K562 (cell line): ENCODE measurements around the gene PRLH. TPM values are rescaled to one million over a fixed set of nuclear protein-coding genes. Genes with fewer than 3 reads are reported as not detected.

Experiments
- FOXJ3 ChIP-seq: sonication (generic); formaldehyde crosslinking; IDR thresholded peaks from 2 replicates; pipeline ENCODE4 v1.4.0; 2020; ENCODE audit warnings: mild to moderate bottlenecking, missing genetic modification reagents
- GTF3C2 ChIP-seq: IDR thresholded peaks from 3 replicates; pipeline ENCODE4 v1.6.1; 2011; ENCODE audit warnings: borderline replicate concordance, mild to moderate bottlenecking, moderate library complexity; ENCODE audit not compliant: insufficient read length; ENCODE audit errors: extremely low read depth
- HINFP ChIP-seq: fragments of 450-650 bp; conservative IDR thresholded peaks from 2 replicates; pipeline ENCODE4 v1.6.1; 2016; ENCODE audit warnings: missing genetic modification characterization, low read depth, mild to moderate bottlenecking, control low read depth, missing compliant biosample characterization
- KLF16 ChIP-seq: IDR thresholded peaks from 2 replicates; pipeline ENCODE4 v1.6.1; 2016; ENCODE audit warnings: antibody characterized with exemption
- MAFG ChIP-seq: fragments of 450-650 bp; conservative IDR thresholded peaks from 2 replicates; pipeline ENCODE4 v1.6.1; 2016; ENCODE audit warnings: missing genetic modification characterization, missing compliant biosample characterization
- MED1 ChIP-seq: sonication (generic); formaldehyde crosslinking; IDR thresholded peaks from 2 replicates; pipeline ENCODE4 v1.8.1; 2023; ENCODE audit warnings: missing genetic modification reagents, borderline replicate concordance
- MEIS2 ChIP-seq: fragments of 450-650 bp; IDR thresholded peaks from 2 replicates; pipeline ENCODE4 v1.6.1; 2014; ENCODE audit warnings: mild to moderate bottlenecking; ENCODE audit not compliant: partially characterized antibody
- RREB1 ChIP-seq: fragments of 250-450 bp; sonication (Bioruptor Pico); IDR thresholded peaks from 2 replicates; pipeline ENCODE4 v1.4.0; 2020
- ZMIZ1 ChIP-seq, 2 experiments: fragments of 150-350 bp in 1 of 2; IDR thresholded peaks; 2 replicates each; pipeline ENCODE4 v1.6.1; 2012 to 2016; ENCODE audit warnings: low read depth in 2 of 2, low read length in 2 of 2, mild to moderate bottlenecking in 1 of 2, moderate library complexity in 1 of 2
- ZNF316 ChIP-seq: fragments of 450-650 bp; IDR thresholded peaks from 2 replicates; pipeline ENCODE4 v1.6.1; 2016
- ZSCAN29 ChIP-seq: fragments of 450-650 bp; IDR thresholded peaks from 2 replicates; pipeline ENCODE4 v1.6.1; 2017
- polyA plus RNA-seq, 8 experiments: library from polyadenylated mRNA; depleted of rRNA in 4 of 8; stranded (reverse) in 5 of 8; unstranded in 3 of 8; fragments of >200 nt; fragmentation: Nextera tagmentation in 2 of 8; fragmentation: Illumina TruSeq in 1 of 8; extraction: Ambion mirVana in 2 of 8; extraction: Trizol in 1 of 8; gene quantifications; 2 replicates each; pipeline versions ENCODE4 v1.2.1 to v1.2.3, GENCODE V29; 2011 to 2014; ENCODE audit warnings: inconsistent platforms in 1 of 8, missing spikeins in 1 of 8
- total RNA-seq, 7 experiments: library from RNA; depleted of rRNA in 6 of 7; stranded (reverse); fragments of >200 nt in 6 of 7; fragmentation: Illumina TruSeq in 2 of 7; extraction: Trizol in 2 of 7; gene quantifications; 2 replicates each; pipeline versions ENCODE4 v1.2.1 to v1.2.3, GENCODE V29; 2011 to 2021; ENCODE audit warnings: low replicate concordance in 1 of 7

The PRLH gene
- total and polyA plus RNA-seq, 9 of the 15 experiments (the other 6 are each of a cell fraction or from before 2014, with no cell fraction given): not detected

DNA sequence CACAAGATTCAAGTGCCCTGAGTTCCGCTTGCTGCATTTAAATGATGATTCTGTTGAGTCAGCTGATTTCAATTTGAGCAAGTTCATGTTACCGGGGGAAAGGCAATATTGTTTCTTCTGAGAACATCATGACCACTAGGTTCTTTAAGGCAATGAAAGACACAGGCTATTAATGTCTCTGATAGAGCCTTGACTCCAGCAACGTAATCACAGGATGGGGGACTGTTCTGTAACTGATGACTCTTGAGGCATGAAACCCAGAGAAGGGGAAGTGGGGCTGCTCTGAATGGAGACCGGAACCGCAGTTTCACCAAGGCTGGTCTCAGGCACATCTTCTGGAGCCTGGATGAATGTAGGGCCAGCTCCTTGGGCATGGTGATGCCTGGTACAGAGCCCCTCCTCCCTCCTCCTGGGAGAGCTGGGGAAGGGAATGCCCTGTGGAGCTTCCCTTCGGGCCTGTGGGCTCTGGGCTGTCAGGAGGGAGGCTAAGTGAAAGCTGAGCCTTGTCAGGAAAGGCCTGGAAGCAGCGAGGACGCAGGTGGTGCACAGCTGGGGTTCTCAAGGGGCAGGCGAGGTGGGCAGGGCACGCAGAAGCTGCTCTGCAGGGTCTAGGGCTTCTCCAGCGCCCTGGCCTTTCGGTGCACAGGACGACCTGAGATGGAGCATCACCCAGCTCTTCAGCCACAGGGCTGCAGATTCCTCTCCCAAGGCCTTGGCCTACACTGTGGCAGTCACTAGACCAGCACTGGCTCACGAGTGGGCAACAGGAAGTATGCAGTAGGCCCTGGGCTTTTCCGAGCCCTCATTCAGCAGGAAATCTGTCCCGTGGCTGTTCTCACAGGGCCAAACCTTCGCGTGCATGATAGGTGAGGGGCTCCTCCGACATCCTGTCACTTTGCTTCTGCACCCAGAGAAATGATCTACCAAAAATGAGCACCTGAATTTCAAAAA lies 36.6 kb upstream of the PRLH start (continued):
- TF ChIP-seq GTF3C2 (no peak), MED1 (CRISPR knock-in tag) (no peak), HINFP (no peak), ZMIZ1 (IDR thresholded peaks at IDR 0.05; ENCODE audit: low read depth in 2 of 2, low read length in 2 of 2) (no peak), MEIS2 (no peak), MAFG (tag) (peak; percentile 84), ZSCAN29 (no peak), KLF16 (no peak), RREB1 (CRISPR knock-in tag) (no peak), FOXJ3 (no peak), ZNF316 (peak; percentile 83)
